ENCODE results near the gene C1orf159. TPM values are rescaled to one million over a fixed set of nuclear protein-coding genes. Genes with fewer than 3 reads are reported as not detected.

Gene C1orf159
- total RNA-seq, 4 donors from 2014 or later: 12.8 to 48.4 (median 19.7) TPM

DNA sequence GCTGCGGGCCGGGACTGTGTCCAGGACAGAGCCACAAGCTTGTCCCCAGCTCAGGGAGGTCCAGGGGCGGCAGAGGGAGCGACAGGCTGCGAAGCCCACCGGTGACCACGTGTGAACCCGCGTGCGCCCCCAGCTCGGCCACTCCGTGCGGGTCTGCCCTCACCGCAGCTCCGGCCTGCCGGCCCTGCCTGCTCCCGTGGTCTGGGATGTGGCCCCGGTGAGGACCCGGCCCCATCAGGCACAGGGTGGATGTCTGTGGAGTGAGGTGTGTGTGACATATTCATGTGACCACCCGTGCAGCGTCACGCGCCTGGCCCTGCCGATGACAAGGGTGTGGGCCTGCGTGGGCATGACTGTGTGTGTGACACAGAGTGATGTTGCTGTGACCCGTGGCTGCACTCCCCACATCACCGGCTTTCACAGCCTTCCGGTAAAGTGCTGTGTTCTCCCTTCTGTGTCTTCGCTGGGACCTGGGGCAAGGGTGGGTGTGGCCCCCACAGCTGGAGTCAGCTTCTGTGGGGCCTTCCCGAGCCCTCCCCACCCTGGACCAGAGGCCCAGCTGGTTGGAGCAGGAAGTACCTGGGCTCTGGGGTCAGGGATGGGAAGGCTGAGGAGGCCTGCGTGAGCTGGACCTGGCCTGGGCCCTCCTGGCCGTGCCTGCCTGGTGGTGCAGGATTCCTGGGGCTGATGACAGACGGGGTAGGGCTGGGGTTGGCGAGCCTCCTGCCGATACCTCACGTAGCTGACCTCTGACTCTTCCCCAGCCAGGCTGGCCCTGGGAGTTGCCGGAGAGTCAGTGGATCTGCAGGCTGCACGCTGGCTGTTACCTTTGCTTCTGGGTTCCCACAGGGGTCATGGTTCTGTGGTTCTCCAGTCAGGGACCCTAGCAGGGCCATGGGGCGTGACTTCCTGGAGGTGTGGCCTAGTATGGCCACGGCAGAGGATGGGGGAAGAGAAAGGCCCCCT is 45.9 kb downstream of the C1orf159 start:
- H3K4me1 ChIP-seq: peaks cover 44% of the 10 kb centered on the region
- 60% methylated on average over 4 of the region's 40 CpGs for WGBS
- DNase-seq (ENCODE audit: low spot score in 2 of 2): no peak
- no peaks in the 10 kb centered on the region for H3K9me3 ChIP-seq
- H3K27ac ChIP-seq: no peak overlapping the region
- H3K27me3 ChIP-seq: peaks cover 72% of the 10 kb centered on the region
- peak overlapping the region; percentile 50 for H3K4me3 ChIP-seq
- TF ChIP-seq POLR2AphosphoS5 (IDR thresholded peaks at IDR 0.05): no peak
- TF ChIP-seq EP300 (IDR thresholded peaks at IDR 0.05): no peak
- TF ChIP-seq, protein P1, sequence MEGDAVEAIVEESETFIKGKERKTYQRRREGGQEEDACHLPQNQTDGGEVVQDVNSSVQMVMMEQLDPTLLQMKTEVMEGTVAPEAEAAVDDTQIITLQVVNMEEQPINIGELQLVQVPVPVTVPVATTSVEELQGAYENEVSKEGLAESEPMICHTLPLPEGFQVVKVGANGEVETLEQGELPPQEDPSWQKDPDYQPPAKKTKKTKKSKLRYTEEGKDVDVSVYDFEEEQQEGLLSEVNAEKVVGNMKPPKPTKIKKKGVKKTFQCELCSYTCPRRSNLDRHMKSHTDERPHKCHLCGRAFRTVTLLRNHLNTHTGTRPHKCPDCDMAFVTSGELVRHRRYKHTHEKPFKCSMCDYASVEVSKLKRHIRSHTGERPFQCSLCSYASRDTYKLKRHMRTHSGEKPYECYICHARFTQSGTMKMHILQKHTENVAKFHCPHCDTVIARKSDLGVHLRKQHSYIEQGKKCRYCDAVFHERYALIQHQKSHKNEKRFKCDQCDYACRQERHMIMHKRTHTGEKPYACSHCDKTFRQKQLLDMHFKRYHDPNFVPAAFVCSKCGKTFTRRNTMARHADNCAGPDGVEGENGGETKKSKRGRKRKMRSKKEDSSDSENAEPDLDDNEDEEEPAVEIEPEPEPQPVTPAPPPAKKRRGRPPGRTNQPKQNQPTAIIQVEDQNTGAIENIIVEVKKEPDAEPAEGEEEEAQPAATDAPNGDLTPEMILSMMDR (IDR thresholded peaks at IDR 0.05): no peak
- TF ChIP-seq POLR2A (IDR thresholded peaks at IDR 0.05): no peak
- H3K36me3 ChIP-seq: no peaks in the 10 kb centered on the region

GRCh38 chr1:1069056-1069710 is 46.7 kb downstream of the C1orf159 start:
- Histone ChIP-seq H3K4me3 (peak overlapping the region; percentile 50), H3K27me3 (peaks cover 70% of the 10 kb centered on the region), H3K4me1 (peaks cover 39% of the 10 kb centered on the region), H3K27ac (peak overlapping the region; percentile 1), H3K9me3 (no peaks in the 10 kb centered on the region), H3K36me3 (no peaks in the 10 kb centered on the region)
- no peak for TF ChIP-seq POLR2A (IDR thresholded peaks at IDR 0.05)
- no peak for TF ChIP-seq EP300 (IDR thresholded peaks at IDR 0.05)
- no peak for TF ChIP-seq POLR2AphosphoS5 (IDR thresholded peaks at IDR 0.05)
- TF ChIP-seq, protein P1 (IDR thresholded peaks at IDR 0.05): no peak
- no peak for DNase-seq (ENCODE audit: low spot score in 2 of 2)
- WGBS: 8% methylated on average over 15 of the region's 75 CpGs

DNA sequence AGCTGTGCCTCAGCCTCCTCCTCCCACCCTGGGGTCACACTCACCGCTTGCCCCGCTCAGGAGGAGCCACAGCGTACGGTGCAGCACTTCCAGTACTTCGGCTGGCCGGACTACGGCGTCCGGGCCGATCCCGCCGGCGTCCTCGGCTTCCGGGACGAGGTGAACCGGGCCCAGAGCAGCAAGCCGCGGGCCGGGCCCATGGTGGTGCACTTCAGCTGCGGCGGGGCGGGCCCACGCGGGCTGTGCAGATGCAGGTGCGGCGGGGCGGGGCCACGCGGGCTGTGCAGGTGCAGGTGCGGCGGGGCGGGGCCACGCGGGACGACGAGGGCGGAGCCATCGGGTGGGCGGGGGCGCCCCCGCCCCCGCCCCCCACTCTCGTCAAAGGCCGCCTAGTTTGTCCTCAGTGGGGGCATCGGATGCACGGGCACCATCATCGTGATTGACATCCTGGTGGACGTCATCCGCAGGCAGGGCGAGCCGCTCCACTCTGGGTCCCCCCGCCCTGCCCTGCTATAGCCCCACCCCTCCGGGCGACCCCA is 47.3 kb downstream of the C1orf159 start:
- Histone ChIP-seq H3K27me3 (peaks cover 70% of the 10 kb centered on the region), H3K4me3 (peak overlapping the region; percentile 50), H3K27ac (peak overlapping the region; percentile 1), H3K36me3 (no peaks in the 10 kb centered on the region), H3K9me3 (no peaks in the 10 kb centered on the region), H3K4me1 (peaks cover 39% of the 10 kb centered on the region)
- no peak for DNase-seq (ENCODE audit: low spot score in 2 of 2)
- TF ChIP-seq, protein P1 (IDR thresholded peaks at IDR 0.05): no peak
- TF ChIP-seq POLR2AphosphoS5 (IDR thresholded peaks at IDR 0.05) (no peak), POLR2A (IDR thresholded peaks at IDR 0.05) (no peak), EP300 (IDR thresholded peaks at IDR 0.05) (no peak)
- WGBS: 0% methylated on average over 10 of the region's 55 CpGs

- Histone ChIP-seq H3K4me3 (peak overlapping the region; percentile 50), H3K36me3 (no peaks in the 10 kb centered on the region), H3K27ac (peak overlapping the region; percentile 1), H3K9me3 (no peaks in the 10 kb centered on the region), H3K4me1 (peaks cover 37% of the 10 kb centered on the region), H3K27me3 (peaks cover 73% of the 10 kb centered on the region)
- 30% methylated on average over 19 of the region's 32 CpGs for WGBS
- no peak for DNase-seq (ENCODE audit: low spot score in 2 of 2)
- TF ChIP-seq POLR2A (IDR thresholded peaks at IDR 0.05) (no peak), EP300 (IDR thresholded peaks at IDR 0.05) (no peak), POLR2AphosphoS5 (IDR thresholded peaks at IDR 0.05) (no peak)
- TF ChIP-seq, protein P1 (IDR thresholded peaks at IDR 0.05): no peak
These were observed 47.9 kb downstream of the C1orf159 start for GRCh38 chr1:1067860-1068516.
